Spleen (tissue), 7 donors: ENCODE data around the gene KCNQ1.

ENCODE experiments used
- CTCF ChIP-seq, 11 experiments: fragments of 200-600 bp in 7 of 11; fragments of 450-650 bp in 4 of 11; sonication (generic) in 4 of 11; IDR thresholded peaks in 8 of 11; conservative IDR thresholded peaks in 3 of 11; 1 replicate in 7 of 11; 2 replicates in 4 of 11; pipeline versions ENCODE4 v1.4.0 to v1.8.0; 2016 to 2021; ENCODE audit warnings: antibody characterized with exemption in 11 of 11, inconsistent platforms in 4 of 11, mild to moderate bottlenecking in 1 of 11
- POLR2A ChIP-seq, 3 donors: fragments of 450-650 bp; IDR thresholded peaks; one replicate each; pipeline ENCODE4 v1.5.1; 2017; ENCODE audit warnings: antibody characterized with exemption in 3 of 3, mild to moderate bottlenecking in 1 of 3
- POLR2AphosphoS5 ChIP-seq, 3 donors: sonication (generic); formaldehyde crosslinking; IDR thresholded peaks; one replicate each; pipeline ENCODE4 v1.5.1; 2017; ENCODE audit warnings: antibody characterized with exemption in 3 of 3
- donor health status: DM: no; HTN: no; CAD: no; lungs with moderate emphysema.
- donor health status: DM: no; HTN: no; CAD: no.
- donor health status: DM: no; HTN: no; CAD: no.

- TF ChIP-seq CTCF (IDR thresholded peaks at IDR 0.05 in 8 of 11, conservative IDR thresholded peaks at IDR 0.05 in 3 of 11) (no peak), POLR2A (IDR thresholded peaks at IDR 0.05) (no peak), POLR2AphosphoS5 (IDR thresholded peaks at IDR 0.05) (no peak)
Observed at GRCh38 chr11:2724653-2725367, 280.0 kb downstream of the KCNQ1 start.
